GM12875 (cell line): ENCODE measurements around the gene USF2.
"Not testable (repeated sequence)": the region's sequence is repeated elsewhere in the genome, so short reads cannot be mapped to it uniquely, and the experiment has no call there.

Source experiments
- H3K4me3 ChIP-seq: one replicate; pipeline ENCODE4 v1.5.1; 2011; ENCODE audit warnings: low read depth, low read length, control low read depth
- CTCF ChIP-seq: IDR thresholded peaks from 2 replicates; pipeline ENCODE4 v1.5.1; 2011; ENCODE audit warnings: low read depth, mild to moderate bottlenecking, control low read depth, inconsistent platforms, low read length, moderate library complexity, borderline replicate concordance; ENCODE audit not compliant: insufficient read depth

Gene USF2

DNA sequence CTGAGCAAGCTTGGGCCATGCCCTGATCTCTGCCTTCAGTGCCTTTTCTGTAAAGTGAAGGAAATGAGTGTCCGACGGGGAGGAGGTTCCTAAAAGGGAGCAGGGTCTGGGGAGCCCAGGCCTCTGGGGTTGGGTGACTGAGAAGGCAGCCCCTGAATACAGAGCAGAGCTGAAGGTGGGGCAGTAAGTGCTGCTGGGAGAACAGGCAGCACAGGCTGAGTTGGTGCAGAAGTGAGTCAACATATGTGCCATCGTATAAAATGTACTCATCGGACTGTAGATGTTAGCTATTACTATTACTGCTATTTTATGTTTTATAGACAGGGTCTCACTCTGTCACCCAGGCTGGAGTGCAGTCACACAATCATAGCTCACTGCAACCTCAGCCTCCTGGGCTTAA lies 12.5 kb downstream of the USF2 start:
- H3K4me3 ChIP-seq: no peak overlapping the region
- TF ChIP-seq CTCF: no peak

- TF ChIP-seq CTCF: no peak
- H3K4me3 ChIP-seq: no peak overlapping the region
These were observed 15.7 kb downstream of the USF2 start for GRCh38 chr19:35284153-35285094.

DNA sequence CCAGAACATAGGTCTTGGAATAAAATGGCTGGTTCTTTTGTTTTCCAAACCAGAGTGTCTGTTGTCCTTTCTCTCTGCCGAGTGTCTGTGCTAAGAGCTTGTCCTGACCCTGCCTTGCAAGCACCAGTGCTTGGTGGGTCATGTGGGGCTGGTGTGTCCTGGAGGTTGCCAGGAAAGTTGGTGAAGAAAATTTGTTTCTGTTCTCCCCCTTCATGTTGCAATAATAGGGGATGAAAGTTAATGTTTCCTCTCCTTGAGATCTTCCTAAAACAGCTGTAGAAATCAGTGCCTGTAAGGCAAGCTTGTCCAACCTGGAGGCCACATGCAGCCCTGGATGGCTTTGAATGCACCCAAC lies 16.3 kb downstream of the USF2 start:
- no peak for TF ChIP-seq CTCF
- H3K4me3 ChIP-seq: no peak overlapping the region

DNA sequence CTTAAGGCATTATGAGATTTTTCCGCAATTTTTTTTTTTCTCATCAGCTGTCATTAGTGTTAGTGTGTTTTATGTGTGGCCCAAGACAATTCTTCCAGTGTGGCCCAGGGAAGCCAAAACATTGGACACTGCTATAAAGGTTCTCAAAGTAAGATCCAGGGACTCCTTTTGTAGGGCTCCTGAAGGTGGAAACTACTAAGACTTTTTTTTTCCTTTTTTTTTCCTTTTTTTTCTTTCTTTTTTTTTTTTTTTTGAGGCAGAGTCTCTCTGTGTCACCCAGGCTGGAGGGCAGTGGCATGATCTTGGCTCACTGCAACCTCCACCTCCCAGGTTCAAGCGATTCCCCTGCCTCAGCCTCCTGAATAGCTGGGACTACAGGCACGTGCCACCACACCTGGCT lies 16.7 kb downstream of the USF2 start:
- not testable (repeated sequence) for H3K4me3 ChIP-seq

DNA sequence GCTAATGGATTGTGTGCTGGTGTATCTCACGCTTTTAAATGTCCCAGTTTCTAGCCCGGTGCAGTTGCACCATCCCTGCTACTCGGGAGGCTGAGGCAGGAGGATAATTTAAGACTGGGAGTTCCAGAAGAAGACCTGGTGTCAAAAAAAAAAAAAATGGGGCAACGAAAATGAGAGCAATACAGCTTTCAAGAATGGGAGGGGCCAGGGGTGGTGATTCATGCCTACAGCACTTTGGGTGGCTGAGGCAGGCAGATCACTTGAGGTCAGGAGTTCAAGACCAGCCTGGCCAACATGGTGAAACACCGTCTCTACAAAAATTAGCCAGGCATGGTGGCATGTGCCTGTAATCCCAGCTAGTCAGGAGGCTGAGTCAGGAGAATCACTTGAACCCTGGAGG lies 17.3 kb downstream of the USF2 start:
- not testable (repeated sequence) for H3K4me3 ChIP-seq

DNA sequence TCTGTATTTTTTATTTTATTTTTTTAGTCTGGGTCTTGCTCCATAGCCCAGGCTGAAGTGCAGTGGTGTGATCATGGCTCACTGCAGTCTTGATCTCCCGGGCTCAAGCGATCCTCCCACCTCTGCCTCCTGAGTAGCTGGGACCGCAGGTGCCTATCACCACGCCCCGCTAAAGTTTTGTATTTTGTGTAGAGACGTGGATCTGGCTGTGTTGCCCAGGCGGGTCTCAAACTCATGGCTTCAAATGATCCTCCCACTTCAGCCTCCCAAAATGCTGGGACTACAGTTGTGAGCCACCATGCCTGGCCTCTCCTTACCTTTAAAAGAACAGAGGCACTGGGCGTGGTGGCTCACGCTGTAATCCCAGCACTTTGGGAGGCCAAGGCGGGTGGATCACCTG lies 19.0 kb downstream of the USF2 start:
- H3K4me3 ChIP-seq: no peak overlapping the region
- no peak for TF ChIP-seq CTCF

- TF ChIP-seq CTCF: no peak
These were observed 19.6 kb downstream of the USF2 start for GRCh38 chr19:35288331-35288730.

DNA sequence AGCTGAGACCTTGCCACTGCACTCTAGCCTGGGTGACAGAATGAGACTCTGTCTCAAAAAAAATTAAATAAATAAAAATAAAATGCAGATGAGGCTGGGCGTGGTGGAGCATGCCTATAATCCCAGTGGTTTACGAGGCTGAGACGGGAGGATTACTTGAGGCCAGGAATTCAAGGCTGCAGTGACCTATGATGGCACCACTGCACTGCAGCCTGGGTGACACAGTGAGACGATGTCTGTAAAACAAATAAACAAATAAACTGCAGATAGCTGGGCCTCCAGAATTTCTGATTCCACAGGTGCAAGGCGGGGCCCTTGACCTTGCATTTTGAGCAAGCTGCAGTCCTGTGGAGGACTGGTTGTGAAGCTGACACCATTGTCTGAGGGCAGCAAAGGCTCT lies 20.1 kb downstream of the USF2 start:
- no peak for TF ChIP-seq CTCF
- no peak overlapping the region for H3K4me3 ChIP-seq

More at GRCh38 chr19:35288331-35288730, 19.6 kb downstream of the USF2 start:
- no peak overlapping the region for H3K4me3 ChIP-seq
